ENCODE data around the gene HDX. TPM values are rescaled to one million over a fixed set of nuclear protein-coding genes. Genes with fewer than 3 reads are reported as not detected.
"Not testable (repeated sequence)": the region's sequence is repeated elsewhere in the genome, so short reads cannot be mapped to it uniquely, and the experiment has no call there.

HDX gene
- polyA plus RNA-seq (2011; rRNA removed), result 3.8 and 5.1 TPM in 2 replicates
- polyA minus RNA-seq (2011; rRNA and poly(A)+ RNA removed), result 8.0 and 10.3 TPM in 2 replicates

DNA sequence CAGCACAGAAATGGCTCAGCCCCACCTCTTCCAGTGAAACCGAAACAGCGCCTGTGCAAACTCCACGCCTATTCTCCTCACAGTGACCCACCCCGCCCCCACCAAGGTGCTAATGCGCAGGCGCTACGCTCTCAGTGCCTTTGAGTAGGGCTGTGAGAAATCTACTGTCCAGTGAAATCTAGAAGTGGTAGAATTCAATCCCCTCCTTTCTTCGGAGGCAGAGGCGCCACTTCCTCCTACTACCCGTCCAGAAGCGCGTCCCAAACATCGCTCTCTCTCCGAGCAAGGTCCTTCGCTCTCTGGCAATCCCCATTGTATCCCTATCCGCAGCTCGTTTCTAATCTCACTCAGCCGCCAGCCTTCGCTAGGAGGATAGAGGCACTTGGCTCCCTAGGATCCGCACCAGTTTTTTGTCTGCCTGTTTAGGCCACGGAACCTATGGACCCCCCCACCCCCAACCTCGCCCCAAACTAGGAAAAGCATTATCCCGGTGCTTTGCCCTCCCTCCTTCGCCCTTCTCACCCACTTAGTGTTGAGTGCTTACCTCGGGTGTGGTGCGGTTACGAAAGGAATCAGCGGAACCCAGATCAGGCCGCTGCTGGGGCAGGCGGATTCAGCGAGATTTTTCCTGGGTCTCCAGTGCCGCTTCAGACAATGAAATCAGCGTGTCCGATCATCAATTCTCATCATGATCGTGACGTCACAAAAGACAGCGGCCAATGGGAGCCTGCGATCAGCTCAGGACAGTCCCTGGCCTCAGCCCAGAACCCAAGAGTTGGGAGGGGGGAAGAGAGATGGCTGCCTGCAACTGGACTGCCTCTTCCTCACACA lies at the start of gene HDX:
HDX (minus strand) TSS at position 656 of the 831 bp plus-strand sequence. CDS start 27,056 bp downstream, outside the sequence.
- Histone ChIP-seq H3K9me3 (ENCODE audit: control insufficient read depth, insufficient read depth, low read length) (no peaks in the 10 kb centered on the region), H3K27me3 (ENCODE audit: control insufficient read depth, insufficient read depth, low read length) (no peaks in the 10 kb centered on the region), H3K27ac (ENCODE audit: low read depth, low read length) (peak within 1 kb of the TSS; percentile 94), H3K4me3 (ENCODE audit: low read depth, low read length) (peak within 1 kb of the TSS; percentile 79)
- DNase-seq (ENCODE audit: low read depth, low spot score), result peak; percentile 54
- ChIA-PET CTCF (no interaction called here), POLR2A (no interaction called here)
- no peak for TF ChIP-seq CTCF (IDR thresholded peaks at IDR 0.05; ENCODE audit: low read depth, low read length)

DNA sequence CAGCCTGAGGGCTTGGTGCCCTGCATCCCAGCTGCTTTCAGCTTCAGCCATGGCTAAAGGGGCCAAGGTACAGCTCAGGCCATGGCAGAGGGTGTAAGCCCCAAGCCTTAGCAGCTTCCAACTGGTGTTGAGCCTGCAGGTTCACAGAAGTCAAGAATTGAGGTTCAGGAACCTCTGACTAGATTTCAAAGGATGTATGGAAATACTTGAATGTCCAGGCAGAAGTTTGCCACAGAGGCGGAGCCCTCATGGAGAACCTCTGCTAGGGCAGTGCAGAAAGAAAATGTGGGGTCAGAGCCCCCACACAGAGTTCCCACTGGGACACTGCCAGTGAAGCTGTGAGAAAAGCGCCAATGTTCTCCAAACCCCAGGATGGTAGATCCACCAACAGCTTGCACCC lies 39.1 kb upstream of the HDX start:
- DNase-seq (ENCODE audit: low read depth, low spot score); H3K27ac ChIP-seq (ENCODE audit: low read depth, low read length); POLR2A ChIA-PET; H3K4me3 ChIP-seq (ENCODE audit: low read depth, low read length); CTCF ChIA-PET; H3K27me3 ChIP-seq (ENCODE audit: control insufficient read depth, insufficient read depth, low read length); H3K9me3 ChIP-seq (ENCODE audit: control insufficient read depth, insufficient read depth, low read length): not testable (repeated sequence)

DNA sequence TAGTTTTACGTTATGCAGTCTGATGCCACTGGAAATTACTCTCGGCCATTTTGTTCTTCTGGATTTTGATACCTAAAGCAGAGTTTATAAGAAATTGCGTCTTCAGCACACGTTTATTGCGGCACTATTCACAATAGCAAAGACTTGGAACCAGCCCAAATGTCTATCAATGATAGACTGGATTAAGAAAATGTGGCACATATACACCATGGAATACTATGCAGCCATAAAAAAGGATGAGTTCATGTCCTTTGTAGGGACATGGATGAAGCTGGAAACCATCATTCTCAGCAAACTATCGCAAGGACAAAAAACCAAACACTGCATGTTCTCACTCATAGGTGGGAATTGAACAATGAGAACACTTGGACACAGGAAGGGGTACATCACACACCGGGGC lies 35.4 kb upstream of the HDX start:
- H3K4me3 ChIP-seq (ENCODE audit: low read depth, low read length); H3K27ac ChIP-seq (ENCODE audit: low read depth, low read length); DNase-seq (ENCODE audit: low read depth, low spot score); H3K27me3 ChIP-seq (ENCODE audit: control insufficient read depth, insufficient read depth, low read length); H3K9me3 ChIP-seq (ENCODE audit: control insufficient read depth, insufficient read depth, low read length); CTCF ChIA-PET; POLR2A ChIA-PET: not testable (repeated sequence)

DNA sequence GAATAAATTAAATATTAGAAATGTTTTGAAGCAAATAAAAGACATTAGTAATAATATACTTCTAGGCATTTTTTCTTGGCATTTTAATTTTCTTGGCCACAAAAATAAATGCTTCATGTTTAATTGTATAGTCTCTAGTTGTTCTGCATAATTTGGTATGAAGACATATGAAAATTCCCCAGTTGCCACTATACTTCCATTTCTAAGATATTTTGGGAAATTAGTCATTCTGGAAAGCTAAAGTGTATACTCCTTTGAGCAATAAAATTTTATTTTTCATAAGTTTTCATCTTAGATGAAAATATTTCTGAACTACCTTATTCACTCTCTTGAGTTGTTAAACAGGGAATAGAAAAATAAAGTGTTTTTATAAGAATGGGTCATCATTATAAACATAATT lies 13.8 kb downstream of the HDX start:
- H3K27me3 ChIP-seq (ENCODE audit: control insufficient read depth, insufficient read depth, low read length), result no peaks in the 10 kb centered on the region
- TF ChIP-seq CTCF (IDR thresholded peaks at IDR 0.05; ENCODE audit: low read depth, low read length), result no peak
- no peaks in the 10 kb centered on the region for H3K9me3 ChIP-seq (ENCODE audit: control insufficient read depth, insufficient read depth, low read length)
- no peak for DNase-seq (ENCODE audit: low read depth, low spot score)
- H3K4me3 ChIP-seq (ENCODE audit: low read depth, low read length), result no peak overlapping the region
- no peak overlapping the region for H3K27ac ChIP-seq (ENCODE audit: low read depth, low read length)
- ChIA-PET POLR2A (no interaction called here), CTCF (no interaction called here)

GRCh38 chrX:84487365-84488353 lies 14.6 kb downstream of the HDX start:
- CTCF ChIA-PET, result no interaction called here
- POLR2A ChIA-PET, result no interaction called here
- TF ChIP-seq CTCF (IDR thresholded peaks at IDR 0.05; ENCODE audit: low read depth, low read length), result no peak
- H3K27me3 ChIP-seq (ENCODE audit: control insufficient read depth, insufficient read depth, low read length), result no peaks in the 10 kb centered on the region
- DNase-seq (ENCODE audit: low read depth, low spot score), result no peak
- no peak overlapping the region for H3K4me3 ChIP-seq (ENCODE audit: low read depth, low read length)
- H3K27ac ChIP-seq (ENCODE audit: low read depth, low read length), result no peak overlapping the region
- no peaks in the 10 kb centered on the region for H3K9me3 ChIP-seq (ENCODE audit: control insufficient read depth, insufficient read depth, low read length)
